ENCODE results near the gene PIMREG. TPM values are rescaled to one million over a fixed set of nuclear protein-coding genes. Genes with fewer than 3 reads are reported as not detected.

Gene PIMREG
- total RNA-seq, 3 donors from 2014 or later = 0.95 to 13.0 (median 3.2) TPM

GRCh38 chr17:6460531-6461161 is 16.4 kb downstream of the PIMREG start:
- DNase-seq (no peak), ATAC-seq (no peak)
- TF ChIP-seq CTCF (IDR thresholded peaks at IDR 0.05) = no peak
- Histone ChIP-seq H3K4me1 (ENCODE audit: low read depth) (peaks cover 8% of the 10 kb centered on the region), H3K9me3 (no peaks in the 10 kb centered on the region), H3K36me3 (ENCODE audit: low read depth) (no peaks in the 10 kb centered on the region), H3K4me3 (no peak overlapping the region)
- intact Hi-C loops (cut with DNase I, micrococcal nuclease) = no loop called here

- TF ChIP-seq CTCF (IDR thresholded peaks at IDR 0.05) = no peak
- Histone ChIP-seq H3K9me3 (no peaks in the 10 kb centered on the region), H3K4me1 (ENCODE audit: low read depth) (peaks cover 8% of the 10 kb centered on the region), H3K36me3 (ENCODE audit: low read depth) (no peaks in the 10 kb centered on the region), H3K4me3 (no peak overlapping the region)
- intact Hi-C loops (cut with DNase I, micrococcal nuclease) = no loop called here
- ATAC-seq = no peak
- DNase-seq = peak in 1 of 3 donors; percentile 41
Observed at GRCh38 chr17:6461246-6461645, 17.0 kb downstream of the PIMREG start.

DNA sequence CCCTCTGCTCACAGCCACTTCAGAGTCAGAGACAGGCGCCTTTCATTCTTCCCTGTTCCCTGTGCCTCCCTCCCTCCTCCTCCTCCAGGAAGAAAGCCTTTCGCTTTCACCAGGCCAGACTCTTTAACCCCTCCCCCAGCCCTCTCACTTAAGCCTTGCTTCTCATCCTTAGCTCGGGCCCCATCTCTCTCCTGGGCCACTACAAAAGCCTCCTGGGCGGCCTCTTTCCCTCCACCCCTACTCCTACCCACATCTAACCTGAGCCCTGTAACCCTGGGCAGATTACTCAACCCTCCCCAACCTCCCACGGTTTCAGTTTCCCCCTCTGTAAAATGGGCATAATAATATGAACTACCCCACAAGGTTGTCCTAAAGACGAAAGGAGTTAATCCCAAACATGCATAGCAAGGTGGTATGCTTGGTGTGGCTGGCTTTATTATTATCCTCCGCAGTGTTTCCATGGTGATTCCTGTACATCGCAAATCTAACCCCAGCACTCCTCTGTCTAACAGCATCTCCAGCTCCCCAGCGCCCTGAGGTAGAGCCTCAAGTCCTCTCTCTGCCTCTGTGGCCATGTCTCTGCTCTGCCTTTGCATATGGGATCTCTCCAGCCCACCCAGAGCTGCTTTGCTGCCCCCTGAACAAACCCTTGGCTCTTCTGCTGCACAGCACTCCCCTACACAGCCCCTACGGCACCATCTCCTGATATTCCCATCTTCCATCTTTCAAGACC is 17.7 kb downstream of the PIMREG start:
- intact Hi-C loops (cut with DNase I, micrococcal nuclease) = no loop called here
- Histone ChIP-seq H3K36me3 (ENCODE audit: low read depth) (no peaks in the 10 kb centered on the region), H3K4me1 (ENCODE audit: low read depth) (peaks cover 6% of the 10 kb centered on the region), H3K9me3 (no peaks in the 10 kb centered on the region), H3K4me3 (no peak overlapping the region)
- no peak for TF ChIP-seq CTCF (IDR thresholded peaks at IDR 0.05)
- ATAC-seq (no peak), DNase-seq (peak in 1 of 3 donors; percentile 9)

GRCh38 chr17:6462692-6463091 is 18.4 kb downstream of the PIMREG start:
- no peak for TF ChIP-seq CTCF (IDR thresholded peaks at IDR 0.05)
- Histone ChIP-seq H3K36me3 (ENCODE audit: low read depth) (no peaks in the 10 kb centered on the region), H3K9me3 (no peaks in the 10 kb centered on the region), H3K4me3 (no peak overlapping the region), H3K4me1 (ENCODE audit: low read depth) (no peaks in the 10 kb centered on the region)
- peak in 1 of 3 donors; percentile 4 for DNase-seq
- no peak for ATAC-seq
- intact Hi-C loops (cut with DNase I, micrococcal nuclease) = no loop called here

- intact Hi-C loops (cut with DNase I, micrococcal nuclease) = no loop called here
- TF ChIP-seq CTCF (IDR thresholded peaks at IDR 0.05) = no peak
- DNase-seq (peak in 2 of 3 donors; percentile 14 to 34), ATAC-seq (no peak)
- Histone ChIP-seq H3K9me3 (no peaks in the 10 kb centered on the region), H3K36me3 (ENCODE audit: low read depth) (no peaks in the 10 kb centered on the region), H3K4me1 (ENCODE audit: low read depth) (no peaks in the 10 kb centered on the region), H3K4me3 (no peak overlapping the region)
Observed at GRCh38 chr17:6463616-6464445, 19.6 kb downstream of the PIMREG start.
